IMR-90 (cell line): ENCODE measurements around the gene VWA7. TPM values are rescaled to one million over a fixed set of nuclear protein-coding genes. Genes with fewer than 3 reads are reported as not detected.

Experiments
- ATAC-seq: fragments of 200-7000 bp; cut with Tn5 transposase; 2 replicates; pipeline ENCODE4 v1.9.1; 2020; ENCODE audit warnings: low read depth, mild to moderate bottlenecking, moderate library complexity
- BruUV-seq: library from RNA; stranded (reverse); fragments of 400-500 nt; replicated peaks from 2 replicates; lab custom pipeline; 2021; lab: Mats Ljungman, UMichigan
- CTCF ChIA-PET: fragments of 300-600 bp; formaldehyde crosslinking; extraction: SDS; loops from one replicate; lab custom pipeline; 2021; ENCODE audit warnings: antibody characterized with exemption; lab: Yijun Ruan, JAX
- POLR2A ChIA-PET: fragments of 300-600 bp; sonication (Branson Sonifier 250); formaldehyde crosslinking; loops from one replicate; lab custom pipeline; 2022; ENCODE audit warnings: antibody characterized with exemption; ENCODE audit not compliant: unreplicated experiment; lab: Charles Lee
- DNase-seq: peaks from one replicate; pipeline ENCODE4 v3.0.0; 2013
- H2AFZ ChIP-seq: replicated peaks from 2 replicates; pipeline ENCODE3; 2013; ENCODE audit warnings: low read length, mild to moderate bottlenecking; ENCODE audit not compliant: poor library complexity
- H2AK5ac ChIP-seq: 2 replicates; pipeline ENCODE4 v1.6.1; 2013; ENCODE audit warnings: low read depth, low read length, inconsistent platforms
- H2AK9ac ChIP-seq: replicated peaks from 2 replicates; pipeline ENCODE3; 2013; ENCODE audit warnings: mild to moderate bottlenecking, low read depth, low read length, moderate library complexity; ENCODE audit not compliant: poor library complexity
- H2BK120ac ChIP-seq: 2 replicates; pipeline ENCODE4 v1.6.1; 2013; ENCODE audit warnings: low read depth, low read length, inconsistent platforms
- H2BK15ac ChIP-seq: 3 replicates; pipeline ENCODE4 v1.6.1; 2013; ENCODE audit warnings: low read depth, low read length, inconsistent platforms
- H2BK20ac ChIP-seq: 2 replicates; pipeline ENCODE4 v1.6.1; 2013; ENCODE audit warnings: low read depth, mild to moderate bottlenecking, inconsistent platforms, low read length, moderate library complexity
- H2BK5ac ChIP-seq: 2 replicates; pipeline ENCODE4 v1.6.1; 2013; ENCODE audit warnings: mild to moderate bottlenecking, low read depth, low read length, inconsistent platforms; ENCODE audit not compliant: poor library complexity, severe bottlenecking
- H3K14ac ChIP-seq: replicated peaks from 2 replicates; pipeline ENCODE4 v1.6.1; 2013; ENCODE audit warnings: low read depth, low read length, inconsistent platforms
- H3K18ac ChIP-seq: 2 replicates; pipeline ENCODE4 v1.6.1; 2013; ENCODE audit warnings: low read depth, low read length, control low read depth
- H3K23ac ChIP-seq: 2 replicates; pipeline ENCODE4 v1.6.1; 2013; ENCODE audit warnings: low read depth, low read length, inconsistent platforms
- H3K27ac ChIP-seq: 2 replicates; pipeline ENCODE4 v1.5.1; 2013; ENCODE audit warnings: mild to moderate bottlenecking, control low read depth, low read length; ENCODE audit not compliant: insufficient read depth
- H3K27me3 ChIP-seq: 2 replicates; pipeline ENCODE4 v1.6.1; 2013; ENCODE audit warnings: low read length; ENCODE audit not compliant: control insufficient read depth, insufficient read depth
- H3K36me3 ChIP-seq: 2 replicates; pipeline ENCODE4 v1.6.1; 2013; ENCODE audit warnings: low read length, mixed read lengths; ENCODE audit not compliant: control insufficient read depth, insufficient read depth
- H3K4ac ChIP-seq: 2 replicates; pipeline ENCODE4 v1.6.1; 2013; ENCODE audit warnings: low read depth, low read length, inconsistent platforms
- H3K4me1 ChIP-seq: 2 replicates; pipeline ENCODE4 v1.6.1; 2013; ENCODE audit warnings: low read length, mixed read lengths; ENCODE audit not compliant: control insufficient read depth, insufficient read depth
- H3K4me2 ChIP-seq: 2 replicates; pipeline ENCODE4 v1.6.1; 2013; ENCODE audit warnings: low read depth, mild to moderate bottlenecking, control low read depth, low read length, moderate library complexity
- H3K4me3 ChIP-seq: 2 replicates; pipeline ENCODE4 v1.5.1; 2013; ENCODE audit warnings: low read depth, mild to moderate bottlenecking, control low read depth, low read length, moderate library complexity; ENCODE audit not compliant: insufficient read depth
- H3K56ac ChIP-seq: 2 replicates; pipeline ENCODE4 v1.6.1; 2013; ENCODE audit warnings: low read length, inconsistent platforms; ENCODE audit not compliant: insufficient read depth; ENCODE audit errors: extremely low read depth
- H3K79me1 ChIP-seq, 2 experiments: 2 replicates each; pipeline ENCODE4 v1.6.1; 2013; ENCODE audit warnings: low read length in 2 of 2, inconsistent platforms in 1 of 2, low read depth in 1 of 2
- H3K9ac ChIP-seq: 2 replicates; pipeline ENCODE4 v1.6.1; 2013; ENCODE audit warnings: low read depth, low read length, control low read depth
- H3K9me1 ChIP-seq: 2 replicates; pipeline ENCODE4 v1.6.1; 2013; ENCODE audit warnings: low read length, inconsistent platforms; ENCODE audit not compliant: insufficient read depth
- H3K9me3 ChIP-seq: 2 replicates; pipeline ENCODE4 v1.6.1; 2013; ENCODE audit warnings: low read length; ENCODE audit not compliant: control insufficient read depth, insufficient read depth
- H4K20me1 ChIP-seq: 2 replicates; pipeline ENCODE4 v1.6.1; 2013; ENCODE audit warnings: low read length, inconsistent platforms; ENCODE audit not compliant: insufficient read depth
- H4K5ac ChIP-seq: 2 replicates; pipeline ENCODE4 v1.6.1; 2013; ENCODE audit warnings: mild to moderate bottlenecking, low read depth, low read length, control low read depth
- H4K8ac ChIP-seq, 2 experiments: 2 replicates each; pipeline ENCODE4 v1.6.1; 2013; ENCODE audit warnings: low read depth in 2 of 2, low read length in 2 of 2, control low read depth in 1 of 2, inconsistent platforms in 1 of 2
- H4K91ac ChIP-seq: 2 replicates; pipeline ENCODE4 v1.6.1; 2013; ENCODE audit warnings: low read depth, low read length, inconsistent platforms; ENCODE audit not compliant: insufficient read depth
- MAZ ChIP-seq: IDR thresholded peaks from 2 replicates; pipeline ENCODE4 v1.6.1; 2012; ENCODE audit warnings: low read depth, mild to moderate bottlenecking, low read length, improper control_type of control experiment, moderate library complexity, borderline replicate concordance
- WGBS, 2 experiments: methylation state at CpG; one replicate each; pipeline versions ENCODE4 v1.1.5 to v1.1.7; 2013; ENCODE audit warnings: missing lambda C conversion rate in 2 of 2; ENCODE audit not compliant: insufficient read length in 1 of 2; ENCODE audit errors: extremely low coverage in 2 of 2; 5-methylcytosine and 5-hydroxymethylcytosine counted together
- dilution Hi-C: fragments of 300-500 bp; cut with HindIII; formaldehyde crosslinking; loops from one replicate; pipeline ENCODE4 v1.14.3; 2018; ENCODE audit warnings: low sequenced_read_pairs; ENCODE audit not compliant: unreplicated experiment
- in situ Hi-C: fragments of 300-500 bp; cut with MboI; formaldehyde crosslinking; loops from 3 replicates; pipeline ENCODE4 v1.14.3; 2019; ENCODE audit warnings: low sequenced_read_pairs, inconsistent platforms, mixed read lengths
- intact Hi-C: fragments of 100-400 bp; cut with micrococcal nuclease; formaldehyde crosslinking; loops from 2 replicates; pipeline ENCODE4 v1.10.0; 2022
- polyA plus RNA-seq, 3 experiments: library from polyadenylated mRNA; depleted of rRNA; stranded (reverse); fragments of >200 nt; gene quantifications; 2 replicates each; pipeline ENCODE4 v1.2.3, GENCODE V29; 2012; ENCODE audit warnings: low replicate concordance in 1 of 3
- total RNA-seq: library from RNA; depleted of rRNA; stranded (reverse); fragments of >200 nt; gene quantifications from 2 replicates; pipeline ENCODE4 v1.2.3, GENCODE V29; 2012

VWA7 gene
- total and polyA plus RNA-seq, 2 of the 4 experiments (the other 2 are of a cell fraction), result under 0.01 to 1.4 TPM

DNA sequence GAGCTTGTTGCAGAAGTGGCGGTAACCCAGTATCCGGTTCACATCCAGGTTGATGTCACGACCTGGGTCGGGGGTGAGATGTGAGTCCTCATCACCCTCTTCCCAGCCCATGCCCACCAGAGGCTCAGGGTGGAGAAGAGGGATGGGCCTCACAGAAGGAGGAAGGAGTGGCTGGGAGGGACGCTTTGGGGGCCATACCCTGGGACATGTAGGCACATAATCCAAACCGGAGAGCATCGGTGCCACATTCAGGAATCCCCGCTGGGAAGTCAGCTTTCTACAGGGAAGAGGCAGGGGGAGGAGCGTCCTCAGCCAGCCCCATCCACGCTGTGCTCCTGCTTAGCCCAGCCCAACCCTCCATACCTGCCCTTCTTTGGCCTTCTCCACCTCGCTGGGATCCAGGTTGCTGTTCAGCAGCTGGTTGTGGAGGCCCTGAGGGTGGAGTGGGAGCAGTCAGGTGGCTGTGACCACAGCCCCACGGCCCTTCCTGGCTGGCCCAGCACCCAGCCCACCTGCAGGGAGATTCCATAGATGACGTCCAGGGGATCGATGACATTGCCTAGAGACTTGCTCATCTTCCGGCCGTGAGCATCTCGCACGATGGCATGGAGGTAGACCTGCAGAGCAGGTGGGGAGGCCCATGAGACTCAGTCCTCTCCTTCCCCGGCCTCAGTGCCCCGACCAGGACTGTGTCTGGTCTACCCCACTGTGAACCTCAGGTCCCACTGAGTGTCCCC is 3.5 kb upstream of the VWA7 start:
- no peaks in the 10 kb centered on the region for H4K20me1 ChIP-seq
- no peaks in the 10 kb centered on the region for H3K9me3 ChIP-seq
- H2BK120ac ChIP-seq, result no peak overlapping the region
- H3K79me1 ChIP-seq, result peaks cover 0 to 8% of the 10 kb centered on the region in 2 experiments; a peak in 1 of 4 replicates
- H4K5ac ChIP-seq, result no peak overlapping the region
- H3K4me1 ChIP-seq, result peaks cover 10% of the 10 kb centered on the region
- H2BK20ac ChIP-seq, result no peak overlapping the region
- 100% methylated on average over 2 of the region's 20 CpGs; no CpG with 5 or more reads in 1 of the 2 experiments for WGBS, 2 experiments
- DNase-seq (no peak), ATAC-seq (no peak)
- no peak overlapping the region for H2AK5ac ChIP-seq
- H3K4ac ChIP-seq, result no peak overlapping the region
- 0 out of 2 replicates have a peak, but pooled peaks cover 8% of the 10 kb centered on the region for H3K9me1 ChIP-seq
- H3K14ac ChIP-seq, result no peak overlapping the region
- H2AK9ac ChIP-seq, result no peak overlapping the region
- H3K4me2 ChIP-seq, result no peak overlapping the region
- H3K27me3 ChIP-seq, result no peaks in the 10 kb centered on the region
- H3K4me3 ChIP-seq, result no peak overlapping the region
- H3K56ac ChIP-seq, result no peak overlapping the region
- no peak overlapping the region for H3K9ac ChIP-seq
- intact Hi-C loops (no loop called here), in situ Hi-C loops (no loop called here), dilution Hi-C loops (no loop called here)
- no peak overlapping the region for H4K91ac ChIP-seq
- no peak overlapping the region for H2AFZ ChIP-seq
- ChIA-PET POLR2A (no interaction called here), CTCF (interaction anchor here (1.4 kb wide), 1 partner anchor 11 kb away, joined by 3 read pairs; no protein-coding TSS in a partner anchor)
- H3K36me3 ChIP-seq, result peaks cover 67% of the 10 kb centered on the region
- H3K27ac ChIP-seq, result no peak overlapping the region
- H4K8ac ChIP-seq, result no peak overlapping the region
- no TSS peak for BruUV-seq
- H2BK5ac ChIP-seq, result no peak overlapping the region
- TF ChIP-seq MAZ, result no peak
- no peak overlapping the region for H3K18ac ChIP-seq
- no peak overlapping the region for H3K23ac ChIP-seq
- H2BK15ac ChIP-seq, result no peak overlapping the region
